Measurements from ENCODE around the gene CEMP1.
"Not testable (repeated sequence)": the region's sequence is repeated elsewhere in the genome, so short reads cannot be mapped to it uniquely, and the experiment has no call there.

CEMP1 gene

GRCh38 chr16:2534335-2534734, 3.1 kb upstream of the CEMP1 start:
- DNase-seq = not testable (repeated sequence)

GRCh38 chr16:2533912-2534311, 2.7 kb upstream of the CEMP1 start:
- no peak for DNase-seq

GRCh38 chr16:2533142-2533755, 2.0 kb upstream of the CEMP1 start:
- DNase-seq = not testable (repeated sequence)

GRCh38 chr16:2532494-2533141, 1.4 kb upstream of the CEMP1 start:
- DNase-seq = no peak

GRCh38 chr16:2531696-2532493, 687 bp upstream of the CEMP1 start:
- DNase-seq = peak; percentile 93

GRCh38 chr16:2530629-2531318, 434 bp downstream of the CEMP1 start:
- DNase-seq = no peak

GRCh38 chr16:2529961-2530628, 1.1 kb downstream of the CEMP1 start:
- no peak for DNase-seq

GRCh38 chr16:2529061-2529931, 1.9 kb downstream of the CEMP1 start:
- no peak for DNase-seq

- DNase-seq = no peak
These were observed 2.8 kb downstream of the CEMP1 start for GRCh38 chr16:2528161-2529060.

GRCh38 chr16:2527784-2528100, 3.5 kb downstream of the CEMP1 start:
- no peak for DNase-seq

GRCh38 chr16:2527071-2527783, 4.0 kb downstream of the CEMP1 start:
- DNase-seq = no peak

- no peak for DNase-seq
These were observed 5.1 kb downstream of the CEMP1 start for GRCh38 chr16:2526135-2526534.

GRCh38 chr16:2524339-2524938, 6.8 kb downstream of the CEMP1 start:
- DNase-seq = no peak

- no peak for DNase-seq
These were observed 7.4 kb downstream of the CEMP1 start for GRCh38 chr16:2523801-2524231.

- peak; percentile 33 for DNase-seq
These were observed 10.2 kb downstream of the CEMP1 start for GRCh38 chr16:2520784-2521531.

- peak; percentile 82 for DNase-seq
These were observed 11.0 kb downstream of the CEMP1 start, which contains the start of gene AMDHD2 for GRCh38 chr16:2520097-2520783. TSS of gene AMDHD2 (plus strand) at chr16:2520371. CDS start at chr16:2520459, 88 bp downstream.

GRCh38 chr16:2519711-2520080, 11.5 kb downstream of the CEMP1 start:
- DNase-seq = no peak
